Type B pancreatic cell (in vitro differentiated cells): Measurements from ENCODE around the gene CYP8B1. TPM values are rescaled to one million over a fixed set of nuclear protein-coding genes. Genes with fewer than 3 reads are reported as not detected.

Experiments used
- DNase-seq: peaks from one replicate; pipeline ENCODE4 v3.0.0; 2021; ENCODE audit warnings: mixed read lengths; ENCODE audit not compliant: unreplicated experiment; ENCODE audit errors: extremely low spot score
- H3K27ac Mint-ChIP-seq: 2 replicates; pipeline ENCODE4 v1.8.0; 2021; ENCODE audit warnings: mild to moderate bottlenecking, mixed read lengths
- H3K27me3 Mint-ChIP-seq: 2 replicates; pipeline ENCODE4 v1.8.0; 2021; ENCODE audit warnings: mixed read lengths
- H3K36me3 Mint-ChIP-seq: 2 replicates; pipeline ENCODE4 v1.8.0; 2021; ENCODE audit warnings: mixed read lengths
- H3K4me1 Mint-ChIP-seq: one replicate; pipeline ENCODE4 v1.8.0; 2021; ENCODE audit warnings: mixed read lengths; ENCODE audit not compliant: unreplicated experiment
- H3K4me3 Mint-ChIP-seq: 2 replicates; pipeline ENCODE4 v1.8.0; 2021; ENCODE audit warnings: mild to moderate bottlenecking, mixed read lengths
- H3K9me3 Mint-ChIP-seq: 2 replicates; pipeline ENCODE4 v1.8.0; 2021; ENCODE audit warnings: mixed read lengths
- CTCF ChIP-seq: fragments of 200-600 bp; sonication (generic); conservative IDR thresholded peaks from 2 replicates; pipeline ENCODE4 v1.5.0; 2021; ENCODE audit warnings: antibody characterized with exemption, mild to moderate bottlenecking
- total RNA-seq: library from RNA; stranded (reverse); gene quantifications from 2 replicates; pipeline ENCODE4 v1.2.1, GENCODE V29; 2021; ENCODE audit warnings: low replicate concordance

The CYP8B1 gene
- total RNA-seq, 1 donor from 2014 or later = not detected

DNA sequence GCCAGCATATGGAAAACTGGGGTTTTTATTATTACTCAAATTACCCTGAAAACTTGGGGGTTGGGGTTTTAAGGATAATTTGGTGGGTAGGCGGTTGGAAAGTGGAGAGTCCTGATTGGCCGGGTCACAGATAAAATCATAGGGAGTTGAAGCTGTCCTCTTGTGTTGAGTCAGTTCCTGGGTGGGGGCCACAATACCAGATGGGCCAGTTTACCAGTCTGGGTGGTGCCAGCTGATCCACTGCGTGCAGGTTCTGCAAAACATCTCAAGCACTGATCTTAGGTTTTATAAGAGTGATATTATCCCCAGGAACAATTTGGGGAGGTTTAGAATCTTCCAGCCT, 25.4 kb upstream of the CYP8B1 start:
- DNase-seq = no peak
- H3K9me3 Mint-ChIP-seq = peaks cover 5% of the 10 kb centered on the region
- peaks cover 8% of the 10 kb centered on the region for H3K4me1 Mint-ChIP-seq
- H3K36me3 Mint-ChIP-seq = no peaks in the 10 kb centered on the region
- TF ChIP-seq CTCF = no peak
- peaks cover 25% of the 10 kb centered on the region for H3K27me3 Mint-ChIP-seq
- peak overlapping the region; percentile 27 for H3K4me3 Mint-ChIP-seq
- peak overlapping the region; percentile 58 for H3K27ac Mint-ChIP-seq

GRCh38 chr3:42900226-42901072, 24.8 kb upstream of the CYP8B1 start:
- peaks cover 8% of the 10 kb centered on the region for H3K4me1 Mint-ChIP-seq
- H3K9me3 Mint-ChIP-seq = peaks cover 5% of the 10 kb centered on the region
- no peaks in the 10 kb centered on the region for H3K36me3 Mint-ChIP-seq
- H3K4me3 Mint-ChIP-seq = peak overlapping the region; percentile 27
- H3K27me3 Mint-ChIP-seq = peaks cover 23% of the 10 kb centered on the region
- H3K27ac Mint-ChIP-seq = peak overlapping the region; percentile 58
- DNase-seq = no peak
- TF ChIP-seq CTCF = no peak

GRCh38 chr3:42898896-42899675, 23.4 kb upstream of the CYP8B1 start:
- H3K27ac Mint-ChIP-seq = no peak overlapping the region
- DNase-seq = no peak
- peaks cover 8% of the 10 kb centered on the region for H3K4me1 Mint-ChIP-seq
- no peaks in the 10 kb centered on the region for H3K9me3 Mint-ChIP-seq
- peaks cover 14% of the 10 kb centered on the region for H3K27me3 Mint-ChIP-seq
- no peak overlapping the region for H3K4me3 Mint-ChIP-seq
- H3K36me3 Mint-ChIP-seq = no peaks in the 10 kb centered on the region
- TF ChIP-seq CTCF = no peak

DNA sequence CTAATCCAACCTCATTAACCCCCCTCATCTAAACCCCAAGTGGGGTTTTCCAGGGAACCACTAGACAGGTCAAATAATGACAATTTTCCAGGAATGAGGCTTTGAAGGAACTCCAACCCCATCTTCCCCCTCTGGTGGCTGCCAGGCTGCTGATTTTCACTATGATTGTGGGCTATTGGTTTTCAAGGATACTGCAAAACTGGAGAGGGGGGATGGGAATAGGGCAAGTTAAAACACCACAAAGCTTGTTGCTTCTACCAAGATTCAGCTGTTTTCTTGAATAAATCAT, 19.8 kb upstream of the CYP8B1 start:
- Mint-ChIP-seq H3K27ac (no peak overlapping the region), H3K27me3 (peaks cover 5% of the 10 kb centered on the region), H3K36me3 (no peaks in the 10 kb centered on the region), H3K9me3 (no peaks in the 10 kb centered on the region), H3K4me1 (peaks cover 1% of the 10 kb centered on the region), H3K4me3 (no peak overlapping the region)
- TF ChIP-seq CTCF = no peak
- DNase-seq = no peak

DNA sequence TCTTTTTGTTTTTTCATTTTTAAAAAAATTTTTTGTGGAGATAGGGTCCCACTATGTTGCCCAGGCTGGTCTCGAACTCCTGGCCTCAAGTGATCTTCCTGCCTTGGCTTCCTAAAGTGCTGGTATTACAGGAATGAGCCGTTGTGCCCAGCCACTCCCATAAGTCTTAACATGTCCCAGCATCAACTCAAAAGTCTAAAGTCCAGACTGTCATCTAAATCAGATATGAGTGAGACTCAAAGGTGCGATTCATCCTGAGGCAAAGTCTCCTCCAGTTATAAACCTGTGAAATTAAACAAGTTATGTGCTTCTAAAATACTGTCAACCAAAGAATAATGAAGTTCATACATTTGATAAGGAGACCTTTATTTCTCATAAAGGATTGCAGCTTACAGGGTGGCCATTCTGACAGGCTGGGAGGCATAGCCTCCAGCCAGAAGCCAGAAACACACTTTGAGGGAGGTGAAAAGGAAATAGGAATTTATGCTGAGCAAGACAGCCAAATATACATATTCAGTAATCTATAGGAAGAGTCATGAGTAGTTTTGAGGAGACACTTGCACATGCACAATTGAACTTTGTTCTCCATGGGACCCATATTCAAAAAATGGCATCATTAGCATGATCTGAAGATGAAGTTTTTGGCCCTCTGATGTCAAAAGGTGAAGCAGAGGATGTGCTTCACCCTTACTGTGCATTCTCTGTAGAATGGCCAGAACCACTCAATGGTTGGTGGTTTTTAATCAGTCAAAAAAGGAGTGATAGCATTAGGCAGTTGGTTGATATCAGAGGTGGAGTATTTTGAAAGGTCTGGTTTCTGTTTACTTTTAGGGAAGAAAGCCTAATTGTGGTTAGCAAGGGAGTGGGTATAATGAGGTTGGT, 19.3 kb upstream of the CYP8B1 start:
- H3K4me1 Mint-ChIP-seq = no peaks in the 10 kb centered on the region
- H3K27ac Mint-ChIP-seq = no peak overlapping the region

More for the DNA sequence above, 19.3 kb upstream of the CYP8B1 start:
- Mint-ChIP-seq H3K27me3 (peaks cover 6% of the 10 kb centered on the region), H3K9me3 (no peaks in the 10 kb centered on the region), H3K36me3 (no peaks in the 10 kb centered on the region), H3K4me3 (no peak overlapping the region)
- no peak for TF ChIP-seq CTCF
- no peak for DNase-seq
